HG03025 (cell line): ENCODE measurements around the gene OR13J1.

Experiments
- ATAC-seq: cut with Tn5 transposase; IDR thresholded peaks from one replicate; pipeline ENCODE4 v1.9.1; 2021; ENCODE audit warnings: mild to moderate bottlenecking, moderate library complexity; ENCODE audit not compliant: unreplicated experiment, low FRiP score

Gene OR13J1

GRCh38 chr9:35861161-35861897 lies 8.9 kb downstream of the OR13J1 start:
- no peak for ATAC-seq

- ATAC-seq: no peak
These were observed 10.2 kb downstream of the OR13J1 start for GRCh38 chr9:35859990-35860339.

- ATAC-seq: no peak
These were observed 10.8 kb downstream of the OR13J1 start for GRCh38 chr9:35859310-35859989.

GRCh38 chr9:35858458-35858857 lies 11.7 kb downstream of the OR13J1 start:
- no peak for ATAC-seq

GRCh38 chr9:35856882-35857281 lies 13.3 kb downstream of the OR13J1 start:
- ATAC-seq: no peak

GRCh38 chr9:35856206-35856605 lies 14.0 kb downstream of the OR13J1 start:
- ATAC-seq: no peak

- no peak for ATAC-seq
These were observed 16.0 kb downstream of the OR13J1 start for GRCh38 chr9:35854091-35854762.

GRCh38 chr9:35852876-35853865 lies 17.0 kb downstream of the OR13J1 start:
- ATAC-seq: no peak

- ATAC-seq: no peak
These were observed 17.9 kb downstream of the OR13J1 start for GRCh38 chr9:35852267-35852815.

- ATAC-seq: peak; percentile 92
These were observed 22.2 kb downstream of the OR13J1 start for GRCh38 chr9:35847792-35848572.

- no peak for ATAC-seq
These were observed 24.1 kb downstream of the OR13J1 start for GRCh38 chr9:35845824-35846771.

GRCh38 chr9:35844628-35845270 lies 25.5 kb downstream of the OR13J1 start:
- ATAC-seq: no peak

- peak; percentile 53 for ATAC-seq
These were observed 27.4 kb downstream of the OR13J1 start for GRCh38 chr9:35842795-35843194.

GRCh38 chr9:35842020-35842745 lies 28.0 kb downstream of the OR13J1 start:
- no peak for ATAC-seq

- no peak for ATAC-seq
These were observed 28.6 kb downstream of the OR13J1 start for GRCh38 chr9:35841645-35841900.

GRCh38 chr9:35840881-35841644 lies 29.1 kb downstream of the OR13J1 start:
- ATAC-seq: no peak

- ATAC-seq: no peak
These were observed 30.3 kb downstream of the OR13J1 start for GRCh38 chr9:35839926-35840325.
